A549 (cell line): ENCODE results near the gene TNS3. TPM values are rescaled to one million over a fixed set of nuclear protein-coding genes. Genes with fewer than 3 reads are reported as not detected.
A peak's percentile ranks its signal among the peaks of the same experiment; 100 is the strongest.

Source experiments
- ATAC-seq, 2 experiments: fragments of 200-7000 bp in 1 of 2; fragments of >200 bp in 1 of 2; cut with Nextera tagmentation in 1 of 2; cut with Tn5 transposase in 1 of 2; 3 replicates each; pipeline versions ENCODE4 v1.8.0 to v1.9.1; 2018 to 2020; ENCODE audit warnings: mild to moderate bottlenecking in 1 of 2, moderate library complexity in 1 of 2
- CTCF ChIA-PET: fragments of 300-600 bp; sonication (Branson Sonifier 250); formaldehyde crosslinking; extraction: SDS; loops from one replicate; lab custom pipeline; 2021; ENCODE audit warnings: antibody characterized with exemption, inconsistent platforms; lab: Yijun Ruan, JAX
- POLR2A ChIA-PET: fragments of 350-600 bp; formaldehyde crosslinking; extraction: SDS; loops from one replicate; lab custom pipeline; 2021; ENCODE audit warnings: antibody characterized with exemption, inconsistent platforms; lab: Yijun Ruan, JAX
- DNase-seq, 2 experiments: peaks; one replicate each; pipeline versions ENCODE4 v3.0.0 to v3.0.0-alpha.2; 2011 to 2016; ENCODE audit warnings: low read depth in 1 of 2, low spot score in 1 of 2
- FAIRE-seq: peaks from 2 replicates; lab custom pipeline; 2011; peaks lifted over from hg19 to GRCh38; lab: Jason Lieb, UNC
- H3K27ac ChIP-seq, 2 experiments: fragments of >200 bp; sonication (Bioruptor Twin); formaldehyde crosslinking; 3 replicates each; pipeline ENCODE4 v1.5.1; 2016 to 2017
- H3K4me1 ChIP-seq: fragments of >200 bp; sonication (Bioruptor Twin); formaldehyde crosslinking; 3 replicates; pipeline ENCODE4 v1.6.1; 2016
- H3K4me2 ChIP-seq: fragments of >200 bp; sonication (Bioruptor Twin); formaldehyde crosslinking; 3 replicates; pipeline ENCODE4 v1.6.1; 2016
- H3K4me3 ChIP-seq: fragments of >200 bp; sonication (Bioruptor Twin); formaldehyde crosslinking; 3 replicates; pipeline ENCODE4 v1.5.1; 2016
- H3K9me3 ChIP-seq: fragments of >200 bp; sonication (Bioruptor Twin); formaldehyde crosslinking; 3 replicates; pipeline ENCODE4 v1.6.1; 2016
- CBX2 ChIP-seq: fragments of 200-600 bp; sonication (generic); IDR thresholded peaks from 2 replicates; pipeline ENCODE4 v1.6.1; 2016; ENCODE audit warnings: low read depth, mild to moderate bottlenecking, borderline replicate concordance
- CBX8 ChIP-seq: fragments of 200-600 bp; sonication (generic); IDR thresholded peaks from 2 replicates; pipeline ENCODE4 v1.6.1; 2016
- EP300 ChIP-seq, 2 experiments: fragments of >200 bp; sonication (Bioruptor Twin); formaldehyde crosslinking; IDR thresholded peaks; 2 replicates in 1 of 2; 3 replicates in 1 of 2; pipeline ENCODE4 v1.6.1; 2016 to 2017
- ESRRA ChIP-seq: fragments of 150-350 bp; IDR thresholded peaks from 2 replicates; pipeline ENCODE4 v1.6.1; 2014; ENCODE audit warnings: mild to moderate bottlenecking, low read length, borderline replicate concordance
- FOSB ChIP-seq: fragments of 250-450 bp; sonication (Bioruptor Pico); IDR thresholded peaks from 2 replicates; pipeline ENCODE4 v1.5.0; 2020; ENCODE audit warnings: mild to moderate bottlenecking, moderate library complexity
- FOSL2 ChIP-seq, 2 experiments: fragments of 450-650 bp in 1 of 2; fragments of >200 bp in 1 of 2; sonication (Bioruptor Twin) in 1 of 2; formaldehyde crosslinking; IDR thresholded peaks; 2 replicates each; pipeline versions ENCODE4 v1.5.0 to v1.6.1; 2016 to 2020; ENCODE audit warnings: mild to moderate bottlenecking in 1 of 2, moderate library complexity in 1 of 2
- GATA3 ChIP-seq: IDR thresholded peaks from 2 replicates; pipeline ENCODE4 v1.6.1; 2012; ENCODE audit warnings: borderline replicate concordance
- HEYL ChIP-seq: fragments of 250-450 bp; sonication (Bioruptor Pico); IDR thresholded peaks from 2 replicates; pipeline ENCODE4 v1.8.0; 2021; ENCODE audit warnings: mild to moderate bottlenecking, moderate library complexity
- HOXB5 ChIP-seq: fragments of 250-450 bp; sonication (Bioruptor Pico); IDR thresholded peaks from 2 replicates; pipeline ENCODE4 v1.5.0; 2020; ENCODE audit warnings: mild to moderate bottlenecking, moderate library complexity
- JUN ChIP-seq, 2 experiments: fragments of >200 bp; sonication (Bioruptor Twin); formaldehyde crosslinking; IDR thresholded peaks; 2 replicates in 1 of 2; 3 replicates in 1 of 2; pipeline ENCODE4 v1.6.1; 2016 to 2017
- JUNB ChIP-seq: fragments of >200 bp; sonication (Bioruptor Twin); formaldehyde crosslinking; IDR thresholded peaks from 2 replicates; pipeline ENCODE4 v1.6.1; 2016
- KDM1A ChIP-seq: fragments of 200-600 bp; sonication (generic); IDR thresholded peaks from 2 replicates; pipeline ENCODE4 v1.6.1; 2016; ENCODE audit warnings: low read depth, mild to moderate bottlenecking
- MAFK ChIP-seq: fragments of 450-650 bp; IDR thresholded peaks from 2 replicates; pipeline ENCODE4 v1.6.1; 2014; ENCODE audit not compliant: partially characterized antibody
- MAZ ChIP-seq: fragments of 150-350 bp; IDR thresholded peaks from 2 replicates; pipeline ENCODE4 v1.6.1; 2014; ENCODE audit warnings: antibody characterized with exemption, low read depth, low read length, borderline replicate concordance
- NFE2L2 ChIP-seq: fragments of 150-350 bp; conservative IDR thresholded peaks from 2 replicates; pipeline ENCODE4 v1.6.1; 2014; ENCODE audit warnings: low read length
- NPAS2 ChIP-seq: fragments of 250-450 bp; sonication (Bioruptor Pico); IDR thresholded peaks from 2 replicates; pipeline ENCODE4 v1.8.0; 2022; ENCODE audit warnings: mild to moderate bottlenecking, moderate library complexity, borderline replicate concordance
- NR3C1 ChIP-seq: fragments of >200 bp; sonication (Bioruptor Twin); formaldehyde crosslinking; IDR thresholded peaks from 3 replicates; pipeline ENCODE4 v1.6.1; 2017
- PHF8 ChIP-seq: fragments of 200-600 bp; sonication (generic); IDR thresholded peaks from 2 replicates; pipeline ENCODE4 v1.6.1; 2016; ENCODE audit warnings: low read depth, mild to moderate bottlenecking, antibody characterized with exemption, moderate library complexity, borderline replicate concordance
- POLR2AphosphoS2 ChIP-seq: conservative IDR thresholded peaks from 2 replicates; pipeline ENCODE4 v1.6.1; 2012; ENCODE audit warnings: low read length, improper control_type of control experiment, inconsistent platforms
- RAD21 ChIP-seq, 2 experiments: fragments of >200 bp in 1 of 2; sonication (Bioruptor Twin) in 1 of 2; formaldehyde crosslinking in 1 of 2; IDR thresholded peaks in 1 of 2; conservative IDR thresholded peaks in 1 of 2; 2 replicates in 1 of 2; 3 replicates in 1 of 2; pipeline ENCODE4 v1.6.1; 2012 to 2018; ENCODE audit warnings: inconsistent platforms in 1 of 2
- RARB ChIP-seq: fragments of 250-450 bp; sonication (Bioruptor Pico); IDR thresholded peaks from 2 replicates; pipeline ENCODE4 v1.8.0; 2021; ENCODE audit warnings: mild to moderate bottlenecking, moderate library complexity
- RCOR1 ChIP-seq: fragments of 150-350 bp; IDR thresholded peaks from 2 replicates; pipeline ENCODE4 v1.6.1; 2014; ENCODE audit warnings: antibody characterized with exemption, low read length, low read depth
- RFX5 ChIP-seq: fragments of 450-650 bp; IDR thresholded peaks from 2 replicates; pipeline ENCODE4 v1.7.1; 2014; ENCODE audit warnings: antibody characterized with exemption, mild to moderate bottlenecking, moderate library complexity
- RNF2 ChIP-seq: fragments of 200-600 bp; sonication (generic); IDR thresholded peaks from 2 replicates; pipeline ENCODE4 v1.6.1; 2016; ENCODE audit warnings: low read depth, mild to moderate bottlenecking, antibody characterized with exemption, moderate library complexity, borderline replicate concordance
- SMC3 ChIP-seq: fragments of >200 bp; sonication (Bioruptor Twin); formaldehyde crosslinking; IDR thresholded peaks from 3 replicates; pipeline ENCODE4 v1.6.1; 2018; ENCODE audit warnings: inconsistent platforms
- ZC3H11A ChIP-seq: fragments of 450-650 bp; IDR thresholded peaks from 2 replicates; pipeline ENCODE4 v1.6.1; 2014; ENCODE audit warnings: antibody characterized with exemption, mild to moderate bottlenecking
- ZNF302 ChIP-seq: fragments of 250-450 bp; sonication (Bioruptor Pico); IDR thresholded peaks from 2 replicates; pipeline ENCODE4 v1.9.0; 2021; ENCODE audit warnings: inconsistent platforms, mild to moderate bottlenecking, moderate library complexity
- ZSCAN20 ChIP-seq: fragments of 250-450 bp; sonication (Bioruptor Pico); IDR thresholded peaks from 2 replicates; pipeline ENCODE4 v1.8.0; 2022; ENCODE audit warnings: mild to moderate bottlenecking, moderate library complexity
- WGBS: methylation state at CpG from one replicate; pipeline ENCODE4 v1.1.6; 2017; ENCODE audit errors: missing lambda C conversion rate; 5-methylcytosine and 5-hydroxymethylcytosine counted together
- polyA plus RNA-seq, 4 experiments: library from polyadenylated mRNA; depleted of rRNA in 3 of 4; stranded (reverse); fragments of >200 nt; fragmentation: RNase III in 1 of 4; extraction: RNeasy Plus Mini Kit Qiagen cat#74134 plus additional on column Dnase treatment in 1 of 4; gene quantifications; 2 replicates in 3 of 4; 3 replicates in 1 of 4; pipeline ENCODE4 v1.2.3, GENCODE V29; 2011 to 2017
- TF ChIP-seq, protein P1 (sequence below): fragments of >200 bp; sonication (Bioruptor Twin); formaldehyde crosslinking; IDR thresholded peaks from 3 replicates; pipeline ENCODE4 v1.6.1; 2016
- TF ChIP-seq, protein P2 (sequence below): fragments of 250-450 bp; sonication (Bioruptor Pico); IDR thresholded peaks from 2 replicates; pipeline ENCODE4 v1.5.0; 2021; ENCODE audit warnings: mild to moderate bottlenecking, moderate library complexity, borderline replicate concordance
- TF ChIP-seq, protein P3 (sequence below): fragments of >200 bp; sonication (Bioruptor Twin); formaldehyde crosslinking; IDR thresholded peaks from 2 replicates; pipeline ENCODE4 v1.6.1; 2016
- TF ChIP-seq, protein P4 (sequence below): IDR thresholded peaks from 2 replicates; pipeline ENCODE4 v1.6.1; 2012; ENCODE audit warnings: low read depth, borderline replicate concordance
- TF ChIP-seq, protein P5 (sequence below): fragments of 250-450 bp; sonication (Bioruptor Pico); IDR thresholded peaks from 2 replicates; pipeline ENCODE4 v1.5.0; 2020; ENCODE audit warnings: low read depth, mild to moderate bottlenecking, moderate library complexity
- TF ChIP-seq, protein P6 (sequence below): IDR thresholded peaks from 2 replicates; pipeline ENCODE4 v1.6.1; 2012

Gene TNS3
- polyA plus RNA-seq, 2 of the 4 experiments (the other 2 are of a cell fraction): 107 to 134 TPM

DNA sequence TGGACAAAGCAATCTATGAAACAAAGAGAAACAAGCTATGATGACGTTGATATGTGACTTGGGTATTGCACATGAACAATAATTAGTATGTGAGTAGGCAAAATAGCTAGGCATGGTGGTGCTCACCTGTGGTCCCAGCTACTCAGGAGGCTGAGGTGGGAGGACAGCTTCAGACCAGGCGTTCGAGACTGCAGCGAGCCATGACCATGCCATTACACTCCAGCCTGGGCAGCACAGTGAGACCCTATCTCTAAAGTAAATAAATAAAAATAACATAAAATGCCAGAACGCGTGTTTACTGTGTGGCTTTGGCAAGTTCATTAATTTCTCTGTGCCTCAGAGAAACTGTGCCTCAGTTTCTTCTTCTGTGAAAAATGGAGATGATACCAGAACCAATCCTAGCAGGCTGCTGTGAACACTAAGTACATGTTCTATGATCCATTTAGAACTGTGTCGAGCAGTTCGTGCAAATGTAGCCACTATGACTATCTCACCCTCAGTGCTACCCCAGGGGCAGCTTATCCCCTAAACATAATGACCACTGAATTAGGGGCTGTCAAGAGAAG is 9.3 kb upstream of the TNS3 start:
- WGBS: 45% methylated on average over 8 of the region's 8 CpGs
- DNase-seq: no peak
- ATAC-seq: no peak; a peak in 1 of 6 replicates
- Histone ChIP-seq H3K4me3 (no peak overlapping the region), H3K27ac (peak overlapping the region; percentile 99), H3K4me2 (peak overlapping the region; percentile 97), H3K9me3 (no peaks in the 10 kb centered on the region), H3K4me1 (peaks cover 86% of the 10 kb centered on the region)
- FAIRE-seq: no peak
- ChIA-PET CTCF (interaction anchor here (0.8 to 4.5 kb wide), 6 partner anchors 9 to 228 kb away, joined by 3 to 16 read pairs (median 6); partner anchors contain the start of gene TNS3), POLR2A (interaction anchor here (0.6 to 4.7 kb wide), 15 partner anchors 9 to 476 kb away, joined by 3 to 62 read pairs (median 8); partner anchors contain the start of gene TNS3)
- TF ChIP-seq, protein P1, sequence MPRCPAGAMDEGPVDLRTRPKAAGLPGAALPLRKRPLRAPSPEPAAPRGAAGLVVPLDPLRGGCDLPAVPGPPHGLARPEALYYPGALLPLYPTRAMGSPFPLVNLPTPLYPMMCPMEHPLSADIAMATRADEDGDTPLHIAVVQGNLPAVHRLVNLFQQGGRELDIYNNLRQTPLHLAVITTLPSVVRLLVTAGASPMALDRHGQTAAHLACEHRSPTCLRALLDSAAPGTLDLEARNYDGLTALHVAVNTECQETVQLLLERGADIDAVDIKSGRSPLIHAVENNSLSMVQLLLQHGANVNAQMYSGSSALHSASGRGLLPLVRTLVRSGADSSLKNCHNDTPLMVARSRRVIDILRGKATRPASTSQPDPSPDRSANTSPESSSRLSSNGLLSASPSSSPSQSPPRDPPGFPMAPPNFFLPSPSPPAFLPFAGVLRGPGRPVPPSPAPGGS: no peak
- no peak for TF ChIP-seq RCOR1
- TF ChIP-seq ZC3H11A: no peak
- TF ChIP-seq, protein P2, sequence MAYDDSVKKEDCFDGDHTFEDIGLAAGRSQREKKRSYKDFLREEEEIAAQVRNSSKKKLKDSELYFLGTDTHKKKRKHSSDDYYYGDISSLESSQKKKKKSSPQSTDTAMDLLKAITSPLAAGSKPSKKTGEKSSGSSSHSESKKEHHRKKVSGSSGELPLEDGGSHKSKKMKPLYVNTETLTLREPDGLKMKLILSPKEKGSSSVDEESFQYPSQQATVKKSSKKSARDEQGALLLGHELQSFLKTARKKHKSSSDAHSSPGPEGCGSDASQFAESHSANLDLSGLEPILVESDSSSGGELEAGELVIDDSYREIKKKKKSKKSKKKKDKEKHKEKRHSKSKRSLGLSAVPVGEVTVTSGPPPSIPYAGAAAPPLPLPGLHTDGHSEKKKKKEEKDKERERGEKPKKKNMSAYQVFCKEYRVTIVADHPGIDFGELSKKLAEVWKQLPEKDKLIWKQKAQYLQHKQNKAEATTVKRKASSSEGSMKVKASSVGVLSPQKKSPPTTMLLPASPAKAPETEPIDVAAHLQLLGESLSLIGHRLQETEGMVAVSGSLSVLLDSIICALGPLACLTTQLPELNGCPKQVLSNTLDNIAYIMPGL (CRISPR knock-in tag): no peak
- TF ChIP-seq JUN (IDR thresholded peaks at IDR 0.05): no peak
- TF ChIP-seq, protein P3, sequence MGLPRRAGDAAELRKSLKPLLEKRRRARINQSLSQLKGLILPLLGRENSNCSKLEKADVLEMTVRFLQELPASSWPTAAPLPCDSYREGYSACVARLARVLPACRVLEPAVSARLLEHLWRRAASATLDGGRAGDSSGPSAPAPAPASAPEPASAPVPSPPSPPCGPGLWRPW: no peak
- TF ChIP-seq POLR2AphosphoS2: no peak
- no peak for TF ChIP-seq NPAS2 (CRISPR knock-in tag)
- no peak for TF ChIP-seq ESRRA
- no peak for TF ChIP-seq KDM1A
- TF ChIP-seq FOSB (CRISPR knock-in tag): no peak
- TF ChIP-seq CBX2: no peak
- TF ChIP-seq EP300 (IDR thresholded peaks at IDR 0.05): no peak
- no peak for TF ChIP-seq NFE2L2
- TF ChIP-seq RARB (CRISPR knock-in tag): 0 out of 2 replicates have a peak, but pooled peaks have one; percentile 29
- TF ChIP-seq SMC3: no peak
- TF ChIP-seq PHF8: no peak
- TF ChIP-seq, protein P4, sequence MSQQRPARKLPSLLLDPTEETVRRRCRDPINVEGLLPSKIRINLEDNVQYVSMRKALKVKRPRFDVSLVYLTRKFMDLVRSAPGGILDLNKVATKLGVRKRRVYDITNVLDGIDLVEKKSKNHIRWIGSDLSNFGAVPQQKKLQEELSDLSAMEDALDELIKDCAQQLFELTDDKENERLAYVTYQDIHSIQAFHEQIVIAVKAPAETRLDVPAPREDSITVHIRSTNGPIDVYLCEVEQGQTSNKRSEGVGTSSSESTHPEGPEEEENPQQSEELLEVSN: no peak
- TF ChIP-seq MAZ: no peak
- 0 out of 2 replicates have a peak, but pooled peaks have one; percentile 16 for TF ChIP-seq HOXB5 (CRISPR knock-in tag)
- no peak for TF ChIP-seq NR3C1
- TF ChIP-seq, protein P5, sequence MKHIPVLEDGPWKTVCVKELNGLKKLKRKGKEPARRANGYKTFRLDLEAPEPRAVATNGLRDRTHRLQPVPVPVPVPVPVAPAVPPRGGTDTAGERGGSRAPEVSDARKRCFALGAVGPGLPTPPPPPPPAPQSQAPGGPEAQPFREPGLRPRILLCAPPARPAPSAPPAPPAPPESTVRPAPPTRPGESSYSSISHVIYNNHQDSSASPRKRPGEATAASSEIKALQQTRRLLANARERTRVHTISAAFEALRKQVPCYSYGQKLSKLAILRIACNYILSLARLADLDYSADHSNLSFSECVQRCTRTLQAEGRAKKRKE (CRISPR knock-in tag): no peak; the same call in 1 of the 2 replicates
- TF ChIP-seq RAD21 (conservative IDR thresholded peaks at IDR 0.05 in 1 of 2, IDR thresholded peaks at IDR 0.05 in 1 of 2): no peak
- TF ChIP-seq GATA3: no peak
- no peak for TF ChIP-seq RFX5
- no peak for TF ChIP-seq JUNB
- TF ChIP-seq ZSCAN20 (CRISPR knock-in tag): peak; percentile 56; the same call in 1 of the 2 replicates
- TF ChIP-seq, protein P6, sequence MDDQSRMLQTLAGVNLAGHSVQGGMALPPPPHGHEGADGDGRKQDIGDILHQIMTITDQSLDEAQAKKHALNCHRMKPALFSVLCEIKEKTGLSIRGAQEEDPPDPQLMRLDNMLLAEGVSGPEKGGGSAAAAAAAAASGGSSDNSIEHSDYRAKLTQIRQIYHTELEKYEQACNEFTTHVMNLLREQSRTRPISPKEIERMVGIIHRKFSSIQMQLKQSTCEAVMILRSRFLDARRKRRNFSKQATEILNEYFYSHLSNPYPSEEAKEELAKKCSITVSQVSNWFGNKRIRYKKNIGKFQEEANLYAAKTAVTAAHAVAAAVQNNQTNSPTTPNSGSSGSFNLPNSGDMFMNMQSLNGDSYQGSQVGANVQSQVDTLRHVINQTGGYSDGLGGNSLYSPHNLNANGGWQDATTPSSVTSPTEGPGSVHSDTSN: no peak
- no peak for TF ChIP-seq FOSL2 (IDR thresholded peaks at IDR 0.05)
- no peak for TF ChIP-seq FOSL2 (CRISPR knock-in tag; IDR thresholded peaks at IDR 0.05)
- 0 out of 2 replicates have a peak, but pooled peaks have one; percentile 26 for TF ChIP-seq HEYL (CRISPR knock-in tag)
- TF ChIP-seq MAFK: no peak
- no peak for TF ChIP-seq RNF2
- TF ChIP-seq CBX8: no peak
- 0 out of 2 replicates have a peak, but pooled peaks have one; percentile 65 for TF ChIP-seq ZNF302 (CRISPR knock-in tag)
